ENCODE measurements around the gene SORL1-AS1.
"Not testable (repeated sequence)": the region's sequence is repeated elsewhere in the genome, so short reads cannot be mapped to it uniquely, and the experiment has no call there.

SORL1-AS1 gene

GRCh38 chr11:121414141-121414913, 38.4 kb downstream of the SORL1-AS1 start:
- H3K4me3 ChIP-seq (ENCODE audit: low read depth, low read length) = no peak overlapping the region
- no peak for TF ChIP-seq CTCF (IDR thresholded peaks at IDR 0.05; ENCODE audit: borderline replicate concordance, insufficient read depth, low read depth, low read length)

- TF ChIP-seq CTCF (IDR thresholded peaks at IDR 0.05; ENCODE audit: borderline replicate concordance, insufficient read depth, low read depth, low read length) = no peak
- no peak overlapping the region for H3K4me3 ChIP-seq (ENCODE audit: low read depth, low read length)
These were observed 39.9 kb downstream of the SORL1-AS1 start for GRCh38 chr11:121412711-121413415.

GRCh38 chr11:121412000-121412587, 40.7 kb downstream of the SORL1-AS1 start:
- no peak for TF ChIP-seq CTCF (IDR thresholded peaks at IDR 0.05; ENCODE audit: borderline replicate concordance, insufficient read depth, low read depth, low read length)
- no peak overlapping the region for H3K4me3 ChIP-seq (ENCODE audit: low read depth, low read length)

- not testable (repeated sequence) for H3K4me3 ChIP-seq (ENCODE audit: low read depth, low read length)
These were observed 41.4 kb downstream of the SORL1-AS1 start for GRCh38 chr11:121411330-121411729.

- H3K4me3 ChIP-seq (ENCODE audit: low read depth, low read length) = not testable (repeated sequence)
These were observed 42.7 kb downstream of the SORL1-AS1 start for GRCh38 chr11:121410041-121410440.

GRCh38 chr11:121408830-121409229, 43.9 kb downstream of the SORL1-AS1 start:
- no peak for TF ChIP-seq CTCF (IDR thresholded peaks at IDR 0.05; ENCODE audit: borderline replicate concordance, insufficient read depth, low read depth, low read length)
- no peak overlapping the region for H3K4me3 ChIP-seq (ENCODE audit: low read depth, low read length)

GRCh38 chr11:121406291-121406690, 46.5 kb downstream of the SORL1-AS1 start:
- TF ChIP-seq CTCF (IDR thresholded peaks at IDR 0.05; ENCODE audit: borderline replicate concordance, insufficient read depth, low read depth, low read length) = no peak
- no peak overlapping the region for H3K4me3 ChIP-seq (ENCODE audit: low read depth, low read length)

- no peak for TF ChIP-seq CTCF (IDR thresholded peaks at IDR 0.05; ENCODE audit: borderline replicate concordance, insufficient read depth, low read depth, low read length)
These were observed 47.1 kb downstream of the SORL1-AS1 start for GRCh38 chr11:121405646-121406045.

More at GRCh38 chr11:121405646-121406045, 47.1 kb downstream of the SORL1-AS1 start:
- no peak overlapping the region for H3K4me3 ChIP-seq (ENCODE audit: low read depth, low read length)
